WTC11 (cell line): Measurements from ENCODE around the gene ARHGEF25. TPM values are rescaled to one million over a fixed set of nuclear protein-coding genes. Genes with fewer than 3 reads are reported as not detected.

Experiments
- ATAC-seq: fragments of 200-7000 bp; cut with Tn5 transposase; 2 replicates; pipeline ENCODE4 v1.10.0; 2021; ENCODE audit warnings: mild to moderate bottlenecking, moderate library complexity
- CTCF ChIA-PET: fragments of 300-600 bp; sonication (Branson Sonifier 250); formaldehyde crosslinking; loops from one replicate; lab custom pipeline; 2021; ENCODE audit warnings: antibody characterized with exemption; lab: Charles Lee
- POLR2A ChIA-PET: fragments of 350-600 bp; sonication (Branson Sonifier 250); formaldehyde crosslinking; loops from one replicate; lab custom pipeline; 2021; ENCODE audit warnings: antibody characterized with exemption; lab: Charles Lee
- DNase-seq: peaks from one replicate; pipeline ENCODE4 v3.0.0; 2021; ENCODE audit warnings: low spot score
- H3K27ac Mint-ChIP-seq: 2 replicates; pipeline ENCODE4 v1.8.0; 2021; ENCODE audit warnings: mixed read lengths
- H3K27me3 Mint-ChIP-seq: 2 replicates; pipeline ENCODE4 v1.8.0; 2021; ENCODE audit warnings: low read depth, mild to moderate bottlenecking, moderate library complexity, mixed read lengths
- H3K36me3 Mint-ChIP-seq: 2 replicates; pipeline ENCODE4 v1.8.0; 2021; ENCODE audit warnings: mixed read lengths
- H3K4me1 Mint-ChIP-seq: 2 replicates; pipeline ENCODE4 v1.8.0; 2022; ENCODE audit warnings: mixed read lengths
- H3K4me3 Mint-ChIP-seq: 2 replicates; pipeline ENCODE4 v1.8.0; 2021; ENCODE audit warnings: mild to moderate bottlenecking, moderate library complexity, mixed read lengths
- H3K9me3 Mint-ChIP-seq: 2 replicates; pipeline ENCODE4 v1.8.0; 2021; ENCODE audit warnings: mixed read lengths
- AR ChIP-seq: fragments of 250-450 bp; sonication (Bioruptor Pico); IDR thresholded peaks from 2 replicates; pipeline ENCODE4 v1.9.0; 2021; ENCODE audit warnings: mild to moderate bottlenecking
- ATF3 ChIP-seq: sonication (generic); formaldehyde crosslinking; conservative IDR thresholded peaks from 2 replicates; pipeline ENCODE4 v1.8.1; 2022; ENCODE audit warnings: mild to moderate bottlenecking, missing genetic modification reagents
- E2F1 ChIP-seq: sonication (generic); formaldehyde crosslinking; IDR thresholded peaks from 2 replicates; pipeline ENCODE4 v1.8.0; 2022; ENCODE audit warnings: mild to moderate bottlenecking, missing genetic modification reagents
- E2F5 ChIP-seq: sonication (generic); formaldehyde crosslinking; IDR thresholded peaks from 2 replicates; pipeline ENCODE4 v1.8.1; 2022; ENCODE audit warnings: mild to moderate bottlenecking, moderate library complexity, missing genetic modification reagents
- ELF4 ChIP-seq: sonication (generic); formaldehyde crosslinking; IDR thresholded peaks from 2 replicates; pipeline ENCODE4 v1.8.1; 2022; ENCODE audit warnings: low read depth, mild to moderate bottlenecking, moderate library complexity, missing genetic modification reagents
- MAX ChIP-seq: sonication (generic); formaldehyde crosslinking; IDR thresholded peaks from 2 replicates; pipeline ENCODE4 v1.8.0; 2022; ENCODE audit warnings: mild to moderate bottlenecking, missing genetic modification reagents
- MLX ChIP-seq: sonication (generic); formaldehyde crosslinking; IDR thresholded peaks from 2 replicates; pipeline ENCODE4 v1.8.1; 2023; ENCODE audit warnings: mild to moderate bottlenecking, missing genetic modification reagents, moderate library complexity
- NFYB ChIP-seq: sonication (generic); formaldehyde crosslinking; conservative IDR thresholded peaks from 2 replicates; pipeline ENCODE4 v1.8.0; 2022; ENCODE audit warnings: low read depth, missing genetic modification reagents
- NR3C1 ChIP-seq: sonication (generic); formaldehyde crosslinking; conservative IDR thresholded peaks from 2 replicates; pipeline ENCODE4 v1.8.1; 2023; ENCODE audit warnings: low read depth, mild to moderate bottlenecking, missing genetic modification reagents
- SP1 ChIP-seq: sonication (generic); formaldehyde crosslinking; conservative IDR thresholded peaks from 2 replicates; pipeline ENCODE4 v1.8.1; 2022; ENCODE audit warnings: missing genetic modification reagents
- USF2 ChIP-seq: sonication (generic); formaldehyde crosslinking; IDR thresholded peaks from 2 replicates; pipeline ENCODE4 v1.8.1; 2023; ENCODE audit warnings: mild to moderate bottlenecking, missing genetic modification reagents, moderate library complexity
- ZBTB21 ChIP-seq: sonication (generic); formaldehyde crosslinking; IDR thresholded peaks from 2 replicates; pipeline ENCODE4 v1.8.1; 2023; ENCODE audit warnings: mild to moderate bottlenecking, missing genetic modification reagents, borderline replicate concordance
- ZNF317 ChIP-seq: sonication (generic); formaldehyde crosslinking; IDR thresholded peaks from 2 replicates; pipeline ENCODE4 v1.8.1; 2023; ENCODE audit warnings: low read depth, mild to moderate bottlenecking, moderate library complexity, missing genetic modification reagents, borderline replicate concordance
- total RNA-seq: library from RNA; stranded (reverse); gene quantifications from 3 replicates; pipeline ENCODE4 v1.2.3, GENCODE V29; 2021

The ARHGEF25 gene
- total RNA-seq, 1 experiment from 2014 or later: 11.9 TPM

GRCh38 chr12:57619434-57620244 is 8.4 kb downstream of the ARHGEF25 start:
- no peaks in the 10 kb centered on the region for H3K9me3 Mint-ChIP-seq
- peaks cover 100% of the 10 kb centered on the region for H3K27me3 Mint-ChIP-seq
- ChIA-PET POLR2A (interaction anchor here (0.9 to 2.3 kb wide), 4 partner anchors 9 to 116 kb away, joined by 3 to 11 read pairs (median 4); partner anchors contain the start of genes ARHGEF25 and B4GALNT1), CTCF (interaction anchor here (0.9 to 3.6 kb wide), 12 partner anchors 8 to 137 kb away, joined by 3 to 74 read pairs (median 16); partner anchors contain the start of genes ARHGEF25, B4GALNT1 and PIP4K2C)
- no peak overlapping the region for H3K27ac Mint-ChIP-seq
- DNase-seq: peak; percentile 52
- H3K4me1 Mint-ChIP-seq: peaks cover 25% of the 10 kb centered on the region
- peak overlapping the region; percentile 78 for H3K4me3 Mint-ChIP-seq
- peak; percentile 38 for ATAC-seq
- TF ChIP-seq MAX (peak; percentile 66), ZNF317 (CRISPR knock-in tag) (0 out of 2 replicates have a peak, but pooled peaks have one; percentile 14), ELF4 (CRISPR knock-in tag) (no peak), E2F5 (CRISPR knock-in tag) (no peak)
- H3K36me3 Mint-ChIP-seq: peaks cover 2% of the 10 kb centered on the region

- Mint-ChIP-seq H3K9me3 (no peaks in the 10 kb centered on the region), H3K4me3 (peak overlapping the region; percentile 78), H3K27ac (no peak overlapping the region), H3K27me3 (peaks cover 100% of the 10 kb centered on the region), H3K4me1 (peaks cover 24% of the 10 kb centered on the region), H3K36me3 (peaks cover 2% of the 10 kb centered on the region; the same call in 1 of the 2 replicates)
- no peak for DNase-seq
- POLR2A ChIA-PET: interaction anchor here (1.0 to 2.3 kb wide), 4 partner anchors 10 to 115 kb away, joined by 3 to 11 read pairs (median 4); partner anchors contain the start of genes ARHGEF25 and B4GALNT1
- CTCF ChIA-PET: interaction anchor here (0.7 to 3.6 kb wide), 13 partner anchors 8 to 136 kb away, joined by 5 to 74 read pairs (median 14); partner anchors contain the start of genes ARHGEF25, B4GALNT1 and PIP4K2C
- ATAC-seq: no peak
- TF ChIP-seq ATF3 (CRISPR knock-in tag): no peak
- TF ChIP-seq SP1 (CRISPR knock-in tag): no peak
- no peak for TF ChIP-seq ZBTB21 (CRISPR knock-in tag)
- TF ChIP-seq NR3C1 (CRISPR knock-in tag): no peak
- TF ChIP-seq E2F5 (CRISPR knock-in tag): no peak
Observed at GRCh38 chr12:57620245-57620935, 9.2 kb downstream of the ARHGEF25 start.

- CTCF ChIA-PET: interaction anchor here (0.7 to 3.6 kb wide), 12 partner anchors 10 to 136 kb away, joined by 5 to 74 read pairs (median 16); partner anchors contain the start of genes ARHGEF25, B4GALNT1 and PIP4K2C
- DNase-seq (no peak), ATAC-seq (peak; percentile 13)
- Mint-ChIP-seq H3K4me1 (peaks cover 24% of the 10 kb centered on the region), H3K4me3 (peak overlapping the region; percentile 78), H3K27ac (no peak overlapping the region), H3K9me3 (no peaks in the 10 kb centered on the region), H3K36me3 (peaks cover 2% of the 10 kb centered on the region; the same call in 1 of the 2 replicates), H3K27me3 (peaks cover 100% of the 10 kb centered on the region)
- POLR2A ChIA-PET: interaction anchor here (1.0 to 2.3 kb wide), 2 partner anchors 10 to 29 kb away, joined by 3 to 11 read pairs; partner anchors contain the start of gene ARHGEF25
- TF ChIP-seq MLX (CRISPR knock-in tag): no peak
- 0 out of 2 replicates have a peak, but pooled peaks have one; percentile 10 for TF ChIP-seq USF2 (CRISPR knock-in tag)
- TF ChIP-seq NFYB (CRISPR knock-in tag): no peak
- TF ChIP-seq E2F5 (CRISPR knock-in tag): peak; percentile 15; the same call in 1 of the 2 replicates
- 0 out of 2 replicates have a peak, but pooled peaks have one; percentile 21 for TF ChIP-seq MAX
- no peak for TF ChIP-seq E2F1 (CRISPR knock-in tag)
- no peak for TF ChIP-seq AR (CRISPR knock-in tag)
Observed at GRCh38 chr12:57620936-57621496, 9.8 kb downstream of the ARHGEF25 start.
